GM18511 (cell line): ENCODE results near the gene CTAGE6.
"Not testable (repeated sequence)": the region's sequence is repeated elsewhere in the genome, so short reads cannot be mapped to it uniquely, and the experiment has no call there.

ENCODE experiments used
- ATAC-seq: cut with Tn5 transposase; IDR thresholded peaks from one replicate; pipeline ENCODE4 v1.9.1; 2021; ENCODE audit warnings: mild to moderate bottlenecking, moderate library complexity; ENCODE audit not compliant: unreplicated experiment

Gene CTAGE6, protein sequence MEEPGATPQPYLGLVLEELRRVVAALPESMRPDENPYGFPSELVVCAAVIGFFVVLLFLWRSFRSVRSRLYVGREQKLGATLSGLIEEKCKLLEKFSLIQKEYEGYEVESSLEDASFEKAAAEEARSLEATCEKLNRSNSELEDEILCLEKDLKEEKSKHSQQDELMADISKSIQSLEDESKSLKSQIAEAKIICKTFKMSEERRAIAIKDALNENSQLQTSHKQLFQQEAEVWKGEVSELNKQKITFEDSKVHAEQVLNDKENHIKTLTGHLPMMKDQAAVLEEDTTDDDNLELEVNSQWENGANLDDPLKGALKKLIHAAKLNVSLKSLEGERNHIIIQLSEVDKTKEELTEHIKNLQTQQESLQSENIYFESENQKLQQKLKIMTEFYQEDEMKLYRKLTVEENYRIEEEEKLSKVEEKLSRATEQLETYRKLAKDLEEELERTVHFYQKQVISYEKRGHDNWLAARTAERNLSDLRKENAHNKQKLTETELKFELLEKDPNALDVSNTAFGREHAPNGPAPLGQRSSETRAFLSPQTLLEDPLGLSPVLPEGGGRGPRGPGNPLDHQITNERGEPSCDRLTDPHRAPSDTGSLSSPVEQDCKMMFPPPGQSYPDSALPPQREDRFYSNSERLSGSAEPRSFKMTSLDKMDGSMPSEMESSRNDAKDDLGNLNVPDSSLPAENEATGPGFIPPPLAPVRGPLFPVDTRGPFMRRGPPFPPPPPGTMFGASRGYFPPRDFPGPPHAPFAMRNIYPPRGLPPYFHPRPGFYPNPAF

DNA sequence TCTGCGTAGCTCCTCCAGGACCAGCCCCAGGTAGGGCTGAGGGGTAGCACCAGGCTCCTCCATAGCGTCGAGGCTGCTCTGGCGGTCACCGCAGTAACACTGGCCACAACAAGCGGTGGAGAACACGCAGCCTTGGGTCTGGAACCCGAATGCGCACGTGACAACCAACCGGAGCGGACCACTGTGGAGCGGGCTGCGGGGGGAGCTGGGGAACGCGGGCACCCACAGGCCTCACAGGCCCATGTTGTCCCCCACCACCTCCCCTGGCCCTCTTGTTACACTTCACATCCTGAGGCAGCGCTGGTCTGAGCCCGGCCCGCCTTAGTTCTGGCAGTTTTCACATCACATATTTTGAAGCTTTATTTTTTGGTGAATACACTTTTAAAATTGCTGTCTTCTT lies at the start of gene CTAGE6:
CTAGE6 (minus strand) TSS at position 101 of the 400 bp plus-strand sequence; CDS start at position 63, 38 bp downstream.
- not testable (repeated sequence) for ATAC-seq

DNA sequence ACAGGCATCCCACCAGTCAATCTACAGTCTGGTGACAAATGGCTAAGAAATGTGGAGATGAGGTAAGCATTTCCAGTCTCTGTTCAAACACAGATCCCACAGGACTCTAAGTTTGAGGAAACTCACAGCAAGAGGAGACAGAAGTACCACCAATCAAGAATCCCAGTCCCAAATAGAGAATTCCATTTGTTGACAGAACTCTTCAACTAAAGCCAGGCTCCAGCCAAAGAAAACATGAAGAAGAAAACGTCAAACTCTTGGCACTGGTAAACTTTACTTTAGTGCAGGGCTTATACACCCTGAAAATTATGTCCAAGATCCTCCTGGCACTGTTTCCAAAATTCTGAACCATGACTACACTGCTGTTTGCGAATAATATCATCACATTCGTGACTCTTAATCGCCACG lies 49.2 kb upstream of the CTAGE6 start:
- ATAC-seq: not testable (repeated sequence)

DNA sequence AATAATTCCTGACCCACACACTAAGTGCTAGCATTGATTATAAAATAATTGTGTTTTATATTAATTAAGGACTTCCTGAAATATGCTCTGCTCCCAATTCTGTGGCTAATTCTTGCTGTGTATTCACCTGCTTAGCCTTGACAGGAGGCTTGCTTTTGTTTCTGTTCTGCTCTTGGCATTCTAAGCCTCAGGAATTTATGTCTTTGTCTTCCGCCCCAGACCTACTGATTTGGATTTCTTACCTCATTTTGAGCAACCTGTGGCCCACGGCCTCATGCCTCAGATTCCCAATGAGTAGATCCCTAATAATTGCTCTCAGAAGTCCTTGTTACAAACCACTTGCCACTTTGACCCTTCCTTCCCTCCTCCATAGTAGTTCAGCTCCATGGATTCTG lies 40.4 kb upstream of the CTAGE6 start:
- not testable (repeated sequence) for ATAC-seq

DNA sequence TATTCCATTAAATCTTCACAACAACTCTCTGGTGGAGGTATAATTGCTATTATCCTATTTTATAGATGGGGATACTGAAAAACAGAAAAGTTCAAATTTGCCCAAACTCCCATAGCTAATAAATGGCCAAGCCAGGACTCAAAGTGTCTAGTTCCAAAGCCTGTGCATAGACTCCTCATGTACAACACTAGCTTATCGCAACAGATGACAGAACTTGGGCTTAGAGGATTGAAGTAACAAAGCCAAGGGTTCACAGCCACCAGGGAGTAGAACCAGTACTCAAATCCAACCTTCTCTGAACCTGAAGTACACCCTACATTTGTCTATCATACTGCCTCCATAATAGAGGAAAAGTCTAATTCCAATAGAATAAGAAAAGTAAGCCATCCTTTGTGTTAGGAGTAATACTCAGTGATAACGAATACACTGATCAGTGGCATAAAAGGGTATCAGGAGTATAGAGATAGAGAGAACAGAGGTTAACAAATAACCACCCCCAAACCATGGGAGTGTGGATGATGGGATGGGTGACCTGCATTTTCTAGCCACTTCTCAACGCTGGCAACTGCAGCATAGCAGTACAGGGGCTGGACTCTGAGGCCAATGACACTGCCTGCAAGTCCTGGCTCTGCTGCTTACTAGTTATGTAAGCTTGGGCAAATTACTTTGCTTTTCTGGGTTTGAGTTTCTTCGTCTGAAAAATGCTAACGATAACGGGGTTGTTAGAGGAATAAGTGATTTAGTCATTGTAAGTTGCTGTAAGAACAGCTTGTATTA lies 39.8 kb upstream of the CTAGE6 start:
- not testable (repeated sequence) for ATAC-seq

DNA sequence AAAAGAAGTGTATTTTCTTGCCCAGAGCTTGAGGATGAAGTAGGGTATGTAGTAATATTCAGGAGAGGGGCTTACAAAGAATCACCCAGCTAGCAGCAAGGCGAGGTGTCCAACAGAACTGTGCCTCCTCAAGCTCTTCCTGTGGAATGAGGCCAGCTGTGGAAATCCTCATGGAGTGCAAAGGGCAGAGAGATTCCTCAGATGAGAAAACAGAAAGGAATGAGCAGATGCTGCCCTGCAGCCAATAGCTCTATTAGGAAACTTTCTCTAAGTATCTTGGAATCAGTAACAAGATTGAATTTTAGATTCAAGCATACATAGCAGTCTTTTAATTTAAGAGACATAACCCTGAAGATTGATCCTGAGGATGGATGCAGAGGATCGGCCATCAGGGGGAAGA lies 38.2 kb upstream of the CTAGE6 start:
- not testable (repeated sequence) for ATAC-seq

DNA sequence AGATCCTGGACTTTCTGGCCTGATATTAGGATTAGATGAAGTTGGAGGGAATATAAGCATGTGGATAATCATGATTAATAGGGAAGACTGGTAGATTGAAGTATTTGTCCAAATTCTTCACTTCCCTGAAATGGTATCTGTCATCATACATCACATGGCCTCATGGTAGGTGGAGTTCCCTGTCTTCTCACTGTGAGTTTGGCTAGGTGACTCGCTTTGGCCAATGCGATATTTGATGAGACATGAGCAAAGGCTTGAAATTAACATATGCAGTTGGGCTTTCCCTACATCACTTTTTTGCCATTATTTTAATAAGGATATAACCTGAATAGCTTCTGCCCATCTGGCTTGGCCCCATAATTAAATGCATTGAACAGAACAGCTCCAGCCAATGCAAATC lies 35.1 kb upstream of the CTAGE6 start:
- ATAC-seq: not testable (repeated sequence)

GRCh38 chr7:143785415-143786182 lies 28.1 kb upstream of the CTAGE6 start:
- ATAC-seq: not testable (repeated sequence)

GRCh38 chr7:143779591-143779990 lies 22.1 kb upstream of the CTAGE6 start:
- not testable (repeated sequence) for ATAC-seq

- ATAC-seq: not testable (repeated sequence)
Measured at GRCh38 chr7:143772738-143773468, 15.4 kb upstream of the CTAGE6 start.

GRCh38 chr7:143767531-143767930 lies 10.0 kb upstream of the CTAGE6 start:
- not testable (repeated sequence) for ATAC-seq

GRCh38 chr7:143765678-143766077 lies 8.2 kb upstream of the CTAGE6 start:
- peak; percentile 58 for ATAC-seq

GRCh38 chr7:143763065-143763464 lies 5.6 kb upstream of the CTAGE6 start:
- not testable (repeated sequence) for ATAC-seq

DNA sequence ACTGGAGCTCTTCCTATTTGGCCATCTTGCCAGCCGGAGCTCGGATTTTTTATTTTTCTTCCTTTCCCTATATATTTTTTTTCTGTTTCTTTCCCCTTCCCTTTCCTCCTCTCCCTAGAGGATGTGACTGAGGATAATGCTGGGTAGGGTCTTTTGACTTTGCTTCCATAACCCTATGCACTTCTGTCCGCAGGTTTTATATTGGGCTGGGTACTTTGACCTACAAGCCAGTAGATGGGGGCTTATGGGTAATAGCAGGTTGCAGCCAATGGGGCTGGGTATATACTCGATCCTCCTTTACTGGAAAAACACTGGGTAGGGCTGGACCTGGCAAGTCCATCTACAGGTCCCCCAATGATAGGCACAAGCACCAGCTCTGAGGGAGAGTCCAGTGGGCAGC lies 12.2 kb downstream of the CTAGE6 start:
- ATAC-seq: not testable (repeated sequence)

DNA sequence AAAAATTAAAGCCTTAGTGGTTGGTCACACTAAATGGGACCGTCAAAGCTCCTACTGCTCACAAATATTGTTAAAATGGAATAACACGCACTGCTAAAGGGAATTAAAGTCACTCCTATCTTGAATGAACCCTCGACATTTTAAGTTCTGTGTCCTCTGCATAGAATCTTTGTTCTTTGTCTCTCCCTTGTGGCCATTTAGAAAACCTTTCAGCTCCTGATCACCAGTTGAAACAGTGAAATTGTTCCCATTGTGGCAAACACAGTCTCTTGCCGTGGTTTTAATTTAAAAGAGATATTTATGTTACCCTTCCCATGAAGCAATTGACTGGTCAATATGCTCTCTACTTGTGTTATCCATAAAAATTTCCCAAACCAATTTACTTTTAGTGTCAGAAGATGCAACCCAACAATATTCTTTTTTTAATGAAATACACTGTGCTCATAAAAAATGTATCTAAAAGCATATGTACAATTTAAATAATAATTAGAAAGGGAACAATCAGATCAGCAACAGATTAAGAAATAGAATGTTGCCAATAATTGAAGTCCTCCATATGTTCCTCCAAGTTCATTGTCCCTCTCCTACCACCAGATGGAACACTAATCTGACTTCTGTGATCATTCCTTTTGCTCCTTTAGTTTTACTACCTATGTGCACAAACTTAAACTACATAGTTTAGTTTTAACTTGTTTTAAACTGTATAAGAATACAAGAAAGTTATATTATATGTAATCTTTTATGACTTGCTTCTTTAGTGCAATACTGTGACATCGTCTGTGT lies 20.3 kb downstream of the CTAGE6 start:
- ATAC-seq: peak; percentile 74

GRCh38 chr7:143735962-143736361 lies 21.5 kb downstream of the CTAGE6 start:
- no peak for ATAC-seq

- ATAC-seq: no peak
Measured at GRCh38 chr7:143733876-143734275, 23.6 kb downstream of the CTAGE6 start.

DNA sequence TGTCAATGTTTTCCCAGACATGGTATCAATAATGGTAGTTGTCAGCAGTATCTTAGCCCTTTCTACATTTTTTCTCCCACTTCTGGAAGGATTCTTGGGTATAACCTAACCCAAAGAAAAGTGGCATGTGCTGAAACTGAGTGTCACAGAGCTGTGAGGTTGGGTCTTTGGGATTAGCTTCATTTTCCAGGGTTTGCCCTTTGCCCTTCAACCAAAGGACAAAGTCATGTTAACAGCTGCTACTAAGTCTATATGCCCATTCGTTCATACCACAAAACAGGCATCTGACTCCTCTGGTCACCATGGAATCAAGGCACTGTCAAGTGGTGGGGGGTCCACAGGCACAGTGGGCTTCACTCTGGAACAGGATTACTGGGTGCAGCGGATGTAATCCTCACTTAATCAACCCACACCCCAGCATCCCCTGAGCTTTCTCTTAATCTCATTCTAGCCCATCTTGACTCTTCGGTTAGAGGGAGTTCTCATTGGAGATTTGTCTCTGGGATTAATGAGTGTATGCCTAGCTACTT lies 29.1 kb downstream of the CTAGE6 start:
- ATAC-seq: no peak

DNA sequence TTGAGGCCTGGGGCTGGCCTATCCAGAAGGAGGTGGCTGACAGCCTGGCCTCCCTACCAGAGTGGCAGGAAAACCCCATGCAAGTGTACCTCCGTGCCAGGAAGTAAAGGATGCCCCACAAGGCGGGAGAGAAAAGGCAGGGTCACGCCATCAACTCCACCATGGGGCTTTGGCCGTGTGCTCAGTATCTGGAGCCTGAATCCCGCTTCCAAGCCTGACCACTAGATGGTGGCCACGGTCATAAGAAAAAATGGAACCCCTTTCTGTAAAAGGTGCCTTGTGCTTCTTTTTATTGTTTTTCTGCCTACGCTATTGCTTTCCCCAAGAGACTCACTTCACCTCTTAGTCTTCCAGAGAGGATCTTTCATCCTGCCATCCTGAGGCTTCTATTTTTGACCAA lies 29.9 kb downstream of the CTAGE6 start:
- peak; percentile 69 for ATAC-seq

- ATAC-seq: not testable (repeated sequence)
Measured at GRCh38 chr7:143726143-143726542, 31.4 kb downstream of the CTAGE6 start.
